Left lung (tissue), 10 donors: ENCODE data around the gene MACROD2. TPM values are rescaled to one million over a fixed set of nuclear protein-coding genes. Genes with fewer than 3 reads are reported as not detected.
A peak's percentile ranks its signal among the peaks of the same experiment; 100 is the strongest.

Experiments used
- ATAC-seq: fragments of 200-7000 bp; cut with Tn5 transposase; one replicate; pipeline ENCODE4 v1.9.1; 2020; ENCODE audit warnings: moderate library complexity
- DNase-seq, 4 donors: peaks; one replicate each; pipeline ENCODE4 v3.0.0-alpha.2; 2013 to 2020
- H3K27ac ChIP-seq, 2 donors: fragments of 200-600 bp; sonication (generic) in 1 of 2; one replicate each; pipeline versions ENCODE4 v1.5.0 to v1.8.0; 2020 to 2021
- H3K27me3 ChIP-seq, 2 donors: fragments of 200-600 bp; sonication (generic) in 1 of 2; one replicate each; pipeline versions ENCODE4 v1.5.0 to v1.8.0; 2020 to 2021
- H3K36me3 ChIP-seq, 2 donors: fragments of 200-600 bp; sonication (generic) in 1 of 2; one replicate each; pipeline versions ENCODE4 v1.5.0 to v1.8.0; 2020 to 2021
- H3K4me1 ChIP-seq, 2 donors: fragments of 200-600 bp; one replicate each; pipeline ENCODE4 v1.8.0; 2021
- H3K4me3 ChIP-seq, 2 donors: fragments of 200-600 bp; sonication (generic) in 1 of 2; one replicate each; pipeline versions ENCODE4 v1.5.0 to v1.8.0; 2020 to 2021; ENCODE audit warnings: mild to moderate bottlenecking in 1 of 2
- H3K9me3 ChIP-seq, 2 donors: fragments of 200-600 bp; sonication (generic) in 1 of 2; one replicate each; pipeline versions ENCODE4 v1.5.0 to v1.8.0; 2020 to 2021
- CTCF ChIP-seq, 2 donors: fragments of 200-600 bp; sonication (generic) in 1 of 2; IDR thresholded peaks; one replicate each; pipeline versions ENCODE4 v1.5.0 to v1.8.0; 2021; ENCODE audit warnings: antibody characterized with exemption in 2 of 2
- intact Hi-C, 2 donors: fragments of 100-400 bp; cut with DNase I; formaldehyde crosslinking; loops; one replicate each; pipeline versions ENCODE4 v1.11.2 to v1.14.2; 2022
- polyA plus RNA-seq, 6 donors: library from polyadenylated mRNA; unstranded; fragments of 120-200 nt; gene quantifications; one replicate each; pipeline ENCODE4 v1.2.1, GENCODE V29; 2013; ENCODE audit not compliant: insufficient read length in 6 of 6
- total RNA-seq, 2 donors: library from RNA; stranded (reverse); fragmentation: NEBNext Ultra II Directional; extraction: Animal tissue kit (Norgen Biotek cat#: 25700); gene quantifications; one replicate each; pipeline ENCODE4 v1.2.1, GENCODE V29; 2021
- donor health status: DM: no; HTN: yes; CAD: no.
- donor health status: DM: no; HTN: no; CAD: no.

The MACROD2 gene
- total and polyA plus RNA-seq, 8 donors, result 6.1 to 23.6 (median 8.9) TPM

GRCh38 chr20:16057651-16058050 is 2062.3 kb downstream of the MACROD2 start:
- Histone ChIP-seq H3K27ac (no peak overlapping the region), H3K9me3 (no peaks in the 10 kb centered on the region), H3K36me3 (no peaks in the 10 kb centered on the region), H3K4me1 (no peaks in the 10 kb centered on the region), H3K27me3 (no peaks in the 10 kb centered on the region), H3K4me3 (no peak overlapping the region)
- ATAC-seq (no peak), DNase-seq (no peak)
- TF ChIP-seq CTCF (IDR thresholded peaks at IDR 0.05), result no peak
- intact Hi-C loops, result no loop called here

GRCh38 chr20:16058268-16058667 is 2063.0 kb downstream of the MACROD2 start:
- no peaks in the 10 kb centered on the region for H3K27me3 ChIP-seq
- no peaks in the 10 kb centered on the region for H3K36me3 ChIP-seq
- H3K4me1 ChIP-seq, result no peaks in the 10 kb centered on the region
- no peak overlapping the region for H3K4me3 ChIP-seq
- no peak overlapping the region for H3K27ac ChIP-seq
- no peaks in the 10 kb centered on the region for H3K9me3 ChIP-seq
- DNase-seq (no peak), ATAC-seq (no peak)
- TF ChIP-seq CTCF (IDR thresholded peaks at IDR 0.05), result no peak
- intact Hi-C loops, result no loop called here

- no peaks in the 10 kb centered on the region for H3K9me3 ChIP-seq
- DNase-seq (no peak), ATAC-seq (no peak)
- TF ChIP-seq CTCF (IDR thresholded peaks at IDR 0.05), result no peak
- intact Hi-C loops, result no loop called here
- no peak overlapping the region for H3K27ac ChIP-seq
- H3K36me3 ChIP-seq, result no peaks in the 10 kb centered on the region
- no peaks in the 10 kb centered on the region for H3K27me3 ChIP-seq
- no peaks in the 10 kb centered on the region for H3K4me1 ChIP-seq
- H3K4me3 ChIP-seq, result no peak overlapping the region
Measured at GRCh38 chr20:16059841-16060240, 2064.5 kb downstream of the MACROD2 start.

- Histone ChIP-seq H3K4me3 (no peak overlapping the region), H3K36me3 (no peaks in the 10 kb centered on the region), H3K27me3 (no peaks in the 10 kb centered on the region), H3K4me1 (no peaks in the 10 kb centered on the region), H3K27ac (no peak overlapping the region), H3K9me3 (no peaks in the 10 kb centered on the region)
- no peak for TF ChIP-seq CTCF (IDR thresholded peaks at IDR 0.05)
- no peak for DNase-seq
- ATAC-seq, result peak; percentile 64
- intact Hi-C loops, result no loop called here
Measured at GRCh38 chr20:16061351-16061750, 2066.0 kb downstream of the MACROD2 start.

DNA sequence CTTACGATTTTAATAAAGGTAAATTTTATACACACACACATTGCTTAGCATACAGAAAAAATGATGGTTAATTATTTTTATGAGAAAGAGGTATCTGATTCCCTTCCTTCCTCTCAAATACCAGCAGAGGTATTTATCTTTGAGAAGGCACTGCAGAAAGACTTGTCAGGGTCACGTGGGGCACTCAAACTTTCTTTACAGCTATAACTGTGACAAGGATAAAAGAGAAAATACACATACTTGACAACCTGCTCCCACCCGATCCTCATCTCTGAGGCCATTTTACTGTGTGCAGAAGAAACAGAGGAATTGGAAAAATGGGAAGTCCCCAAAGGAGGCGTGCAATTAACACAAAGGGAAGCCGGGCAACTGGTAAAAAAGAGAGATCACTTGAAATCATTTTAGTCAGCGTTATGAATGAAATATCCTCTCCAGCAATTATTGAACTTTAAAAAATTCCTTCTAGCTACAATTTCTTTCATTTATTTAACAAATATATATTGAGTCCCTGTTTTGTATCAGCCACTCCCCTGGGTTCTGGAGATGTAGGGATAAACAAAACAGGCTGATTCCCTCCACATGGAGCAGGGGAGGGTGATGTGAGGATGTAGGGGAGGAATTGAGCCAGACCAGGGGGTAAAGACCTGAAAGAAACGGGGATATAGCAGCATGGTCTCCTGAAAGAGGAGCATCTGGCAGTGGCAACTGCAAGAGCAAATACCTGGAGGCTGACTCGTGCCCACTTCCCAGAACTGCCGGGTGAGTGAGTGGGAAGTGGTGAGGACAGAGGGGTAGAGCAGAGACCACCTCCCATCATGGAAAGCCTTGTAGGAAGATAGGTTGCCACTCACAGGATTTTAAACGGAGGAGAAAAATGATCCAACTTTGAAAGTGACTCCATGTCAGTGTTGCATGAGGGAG is 2067.6 kb downstream of the MACROD2 start:
- peak; percentile 39 for ATAC-seq
- Histone ChIP-seq H3K27me3 (no peaks in the 10 kb centered on the region), H3K4me3 (no peak overlapping the region), H3K27ac (no peak overlapping the region), H3K4me1 (no peaks in the 10 kb centered on the region), H3K9me3 (peaks cover 0 to 3% of the 10 kb centered on the region in 2 donors), H3K36me3 (no peaks in the 10 kb centered on the region)
- no peak for TF ChIP-seq CTCF (IDR thresholded peaks at IDR 0.05)
- DNase-seq, result no peak
- intact Hi-C loops, result no loop called here
